ENCODE measurements around the gene MYO1D.

The MYO1D gene

GRCh38 chr17:32798938-32799337 is 78.0 kb downstream of the MYO1D start:
- TF ChIP-seq CTCF (IDR thresholded peaks at IDR 0.05; ENCODE audit: insufficient read depth, missing control alignments) = no peak
- DNase-seq (ENCODE audit: insufficient read length, low spot score) = no peak
- no peak for FAIRE-seq

GRCh38 chr17:32795339-32795979 is 81.5 kb downstream of the MYO1D start:
- TF ChIP-seq CTCF (IDR thresholded peaks at IDR 0.05; ENCODE audit: insufficient read depth, missing control alignments) = no peak
- no peak for DNase-seq (ENCODE audit: insufficient read length, low spot score)
- no peak for FAIRE-seq

GRCh38 chr17:32794533-32795246 is 82.2 kb downstream of the MYO1D start:
- DNase-seq (ENCODE audit: insufficient read length, low spot score) = no peak
- no peak for FAIRE-seq
- no peak for TF ChIP-seq CTCF (IDR thresholded peaks at IDR 0.05; ENCODE audit: insufficient read depth, missing control alignments)

GRCh38 chr17:32793841-32794240 is 83.1 kb downstream of the MYO1D start:
- FAIRE-seq = no peak
- no peak for TF ChIP-seq CTCF (IDR thresholded peaks at IDR 0.05; ENCODE audit: insufficient read depth, missing control alignments)
- no peak for DNase-seq (ENCODE audit: insufficient read length, low spot score)

- DNase-seq (ENCODE audit: insufficient read length, low spot score) (no peak), FAIRE-seq (no peak)
- no peak for TF ChIP-seq CTCF (IDR thresholded peaks at IDR 0.05; ENCODE audit: insufficient read depth, missing control alignments)
Observed at GRCh38 chr17:32792207-32792606, 84.7 kb downstream of the MYO1D start.

GRCh38 chr17:32786169-32786568 is 90.8 kb downstream of the MYO1D start:
- DNase-seq (ENCODE audit: insufficient read length, low spot score) (no peak), FAIRE-seq (no peak)
- TF ChIP-seq CTCF (IDR thresholded peaks at IDR 0.05; ENCODE audit: insufficient read depth, missing control alignments) = no peak

- FAIRE-seq (no peak), DNase-seq (ENCODE audit: insufficient read length, low spot score) (no peak)
- TF ChIP-seq CTCF (IDR thresholded peaks at IDR 0.05; ENCODE audit: insufficient read depth, missing control alignments) = no peak
Observed at GRCh38 chr17:32784113-32784512, 92.8 kb downstream of the MYO1D start.

All from D721Med (cell line).